OCI-LY7 (cell line): ENCODE data around the gene VWA8. TPM values are rescaled to one million over a fixed set of nuclear protein-coding genes. Genes with fewer than 3 reads are reported as not detected.

ENCODE experiments used
- BruUV-seq: library from RNA; stranded (reverse); fragments of 400-500 nt; replicated peaks from 2 replicates; lab custom pipeline; 2021; lab: Mats Ljungman, UMichigan
- CTCF ChIA-PET: fragments of 300-600 bp; sonication (Branson Sonifier 250); formaldehyde crosslinking; loops from one replicate; lab custom pipeline; 2022; ENCODE audit warnings: antibody characterized with exemption; ENCODE audit not compliant: unreplicated experiment; lab: Charles Lee
- POLR2A ChIA-PET: fragments of 300-600 bp; sonication (Branson Sonifier 250); formaldehyde crosslinking; loops from one replicate; lab custom pipeline; 2022; ENCODE audit warnings: antibody characterized with exemption; lab: Charles Lee
- DNase-seq: peaks from one replicate; pipeline ENCODE4 v3.0.0-alpha.2; 2015; ENCODE audit warnings: low spot score
- H2AFZ ChIP-seq: fragments of 200-600 bp; sonication (generic), shearing (Covaris generic); 2 replicates; pipeline ENCODE4 v1.6.1; 2014; ENCODE audit warnings: mild to moderate bottlenecking, antibody characterized with exemption, low read length, moderate library complexity
- H3K27ac ChIP-seq: fragments of 200-600 bp; sonication (generic); 2 replicates; pipeline ENCODE4 v1.5.1; 2014; ENCODE audit warnings: mixed run types, low read depth, mild to moderate bottlenecking, moderate library complexity, low read length, inconsistent platforms; ENCODE audit not compliant: poor library complexity, severe bottlenecking
- H3K36me3 ChIP-seq: fragments of 200-600 bp; sonication (generic); 2 replicates; pipeline ENCODE4 v1.6.1; 2014; ENCODE audit warnings: mild to moderate bottlenecking, antibody characterized with exemption, low read length, moderate library complexity, mixed read lengths; ENCODE audit not compliant: insufficient read depth
- H3K4me1 ChIP-seq: fragments of 200-600 bp; sonication (generic); 2 replicates; pipeline ENCODE4 v1.5.1; 2014; ENCODE audit warnings: mild to moderate bottlenecking, low read length; ENCODE audit not compliant: insufficient read depth, poor library complexity, severe bottlenecking
- H3K4me2 ChIP-seq: fragments of 200-600 bp; sonication (generic); 2 replicates; pipeline ENCODE4 v1.6.1; 2014; ENCODE audit warnings: mild to moderate bottlenecking, low read length
- H3K4me3 ChIP-seq: fragments of 200-600 bp; sonication (generic); 2 replicates; pipeline ENCODE4 v1.5.1; 2014; ENCODE audit warnings: mild to moderate bottlenecking, low read depth, low read length; ENCODE audit not compliant: poor library complexity, severe bottlenecking
- H3K79me2 ChIP-seq: fragments of 200-600 bp; sonication (generic); 2 replicates; pipeline ENCODE4 v1.6.1; 2016; ENCODE audit warnings: low read depth, mild to moderate bottlenecking, low read length, moderate library complexity, mixed read lengths; ENCODE audit not compliant: insufficient read depth
- H3K9me2 ChIP-seq: fragments of 200-600 bp; sonication (generic); 2 replicates; pipeline ENCODE4 v1.6.1; 2016; ENCODE audit warnings: mild to moderate bottlenecking, low read length, mixed read lengths; ENCODE audit not compliant: insufficient read depth
- H3K9me3 ChIP-seq: fragments of 200-600 bp; sonication (generic); 2 replicates; pipeline ENCODE4 v1.6.1; 2014; ENCODE audit warnings: mild to moderate bottlenecking, mixed run types, low read length, mixed read lengths
- H4K20me1 ChIP-seq: fragments of 200-600 bp; sonication (generic); 2 replicates; pipeline ENCODE4 v1.6.1; 2014; ENCODE audit warnings: mild to moderate bottlenecking, antibody characterized with exemption, low read length, moderate library complexity, mixed read lengths; ENCODE audit not compliant: insufficient read depth
- EZH2phosphoT487 ChIP-seq: fragments of 200-600 bp; sonication (generic); IDR thresholded peaks from 2 replicates; pipeline ENCODE4 v1.6.1; 2018; ENCODE audit warnings: low read depth, borderline replicate concordance, mild to moderate bottlenecking, mixed run types, antibody characterized with exemption, low read length, moderate library complexity, mixed read lengths
- intact Hi-C: fragments of 100-400 bp; cut with micrococcal nuclease; formaldehyde crosslinking; loops from one replicate; pipeline ENCODE4 v1.10.0; 2022; ENCODE audit not compliant: unreplicated experiment
- total RNA-seq, 2 experiments: library from RNA; depleted of rRNA in 1 of 2; stranded (reverse); fragments of >200 nt in 1 of 2; shearing (Covaris generic) in 1 of 2; gene quantifications; 2 replicates each; pipeline ENCODE4 v1.2.3, GENCODE V29; 2014 to 2022
- TF ChIP-seq, protein P1 (sequence below): fragments of 200-600 bp; sonication (generic); conservative IDR thresholded peaks from 2 replicates; pipeline ENCODE4 v1.5.1; 2014; ENCODE audit warnings: mild to moderate bottlenecking, antibody characterized with exemption, low read length, moderate library complexity, mixed read lengths

The VWA8 gene
- total RNA-seq, 2 experiments from 2014 or later = 26.4 to 31.5 TPM

DNA sequence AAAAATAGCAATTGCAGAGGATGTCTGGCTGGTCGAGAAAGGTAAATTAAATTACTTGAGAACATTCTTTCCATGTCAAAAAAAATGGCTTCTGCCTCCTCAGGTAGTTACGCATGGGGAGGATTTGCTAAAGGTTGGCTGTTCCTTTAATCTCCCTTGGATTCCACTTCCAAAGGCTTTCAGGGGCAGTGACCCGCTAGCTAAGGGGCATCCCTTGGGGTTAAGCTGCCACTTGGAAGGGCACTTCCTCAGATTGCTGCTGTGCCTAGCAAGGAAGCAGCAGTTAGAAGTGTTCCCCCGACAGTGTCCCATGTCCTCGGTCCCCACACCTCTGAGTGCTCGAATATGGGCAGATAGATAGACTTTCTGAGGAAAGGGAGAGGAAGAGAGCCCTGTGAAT is 395.1 kb downstream of the VWA8 start:
- Histone ChIP-seq H3K4me1 (peaks cover 7% of the 10 kb centered on the region), H3K4me3 (no peak overlapping the region), H3K4me2 (no peak overlapping the region), H3K9me2 (no peaks in the 10 kb centered on the region), H3K79me2 (no peaks in the 10 kb centered on the region), H3K27ac (no peak overlapping the region), H3K9me3 (no peaks in the 10 kb centered on the region), H2AFZ (no peak overlapping the region), H3K36me3 (peaks cover 26% of the 10 kb centered on the region), H4K20me1 (no peaks in the 10 kb centered on the region)
- no TSS peak for BruUV-seq
- CTCF ChIA-PET = no interaction called here
- no peak for TF ChIP-seq EZH2phosphoT487
- TF ChIP-seq, protein P1, sequence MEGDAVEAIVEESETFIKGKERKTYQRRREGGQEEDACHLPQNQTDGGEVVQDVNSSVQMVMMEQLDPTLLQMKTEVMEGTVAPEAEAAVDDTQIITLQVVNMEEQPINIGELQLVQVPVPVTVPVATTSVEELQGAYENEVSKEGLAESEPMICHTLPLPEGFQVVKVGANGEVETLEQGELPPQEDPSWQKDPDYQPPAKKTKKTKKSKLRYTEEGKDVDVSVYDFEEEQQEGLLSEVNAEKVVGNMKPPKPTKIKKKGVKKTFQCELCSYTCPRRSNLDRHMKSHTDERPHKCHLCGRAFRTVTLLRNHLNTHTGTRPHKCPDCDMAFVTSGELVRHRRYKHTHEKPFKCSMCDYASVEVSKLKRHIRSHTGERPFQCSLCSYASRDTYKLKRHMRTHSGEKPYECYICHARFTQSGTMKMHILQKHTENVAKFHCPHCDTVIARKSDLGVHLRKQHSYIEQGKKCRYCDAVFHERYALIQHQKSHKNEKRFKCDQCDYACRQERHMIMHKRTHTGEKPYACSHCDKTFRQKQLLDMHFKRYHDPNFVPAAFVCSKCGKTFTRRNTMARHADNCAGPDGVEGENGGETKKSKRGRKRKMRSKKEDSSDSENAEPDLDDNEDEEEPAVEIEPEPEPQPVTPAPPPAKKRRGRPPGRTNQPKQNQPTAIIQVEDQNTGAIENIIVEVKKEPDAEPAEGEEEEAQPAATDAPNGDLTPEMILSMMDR = no peak
- intact Hi-C loops = no loop called here
- DNase-seq = no peak
- POLR2A ChIA-PET = interaction anchor here (0.7 kb wide), 2 partner anchors 10 to 20 kb away, joined by 3 read pairs; no protein-coding TSS in a partner anchor

DNA sequence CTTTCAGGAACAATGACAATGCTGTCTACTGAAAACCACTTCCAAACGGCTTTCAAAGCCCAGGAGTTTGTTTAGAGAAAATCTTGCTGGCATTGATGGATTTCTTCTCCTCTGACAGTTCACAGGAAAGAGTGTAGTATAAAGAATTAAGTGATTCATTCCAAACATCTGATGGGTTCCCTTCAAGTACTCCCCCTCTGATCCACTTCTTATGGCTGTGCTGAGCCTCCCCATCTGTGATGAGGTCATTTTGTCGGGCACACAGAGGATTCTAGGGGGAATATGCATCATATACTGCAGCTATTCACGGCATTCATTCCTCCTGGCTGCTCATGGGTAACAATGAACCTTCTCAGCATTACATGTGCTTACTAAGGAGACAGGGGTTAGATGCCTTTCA is 395.7 kb downstream of the VWA8 start:
- POLR2A ChIA-PET = interaction anchor here (0.6 to 2.2 kb wide), 5 partner anchors 10 to 453 kb away, joined by 3 to 11 read pairs (median 3); no protein-coding TSS in a partner anchor
- CTCF ChIA-PET = no interaction called here

DNA sequence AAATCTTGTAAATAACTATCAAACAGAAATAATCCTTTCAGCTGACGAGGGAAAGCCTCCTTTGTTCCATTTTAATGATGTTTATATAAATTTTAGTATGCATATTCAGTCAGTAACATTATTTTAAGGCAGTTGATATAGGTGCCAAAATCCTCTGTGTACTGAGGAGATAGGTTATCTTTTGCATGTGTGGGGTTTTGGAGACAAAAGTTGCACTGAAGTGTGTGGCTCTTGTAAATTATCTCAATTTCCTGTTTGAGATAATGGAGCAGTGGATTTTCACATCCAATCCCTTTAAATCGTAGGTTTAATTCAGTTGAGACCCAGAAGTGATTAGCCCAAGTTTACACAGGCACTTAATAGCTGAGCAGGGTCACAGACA is 396.9 kb downstream of the VWA8 start:
- H2AFZ ChIP-seq = no peak overlapping the region
- H3K4me2 ChIP-seq = no peak overlapping the region
- no TSS peak for BruUV-seq
- no peaks in the 10 kb centered on the region for H4K20me1 ChIP-seq
- DNase-seq = no peak
- no peaks in the 10 kb centered on the region for H3K79me2 ChIP-seq
- no peaks in the 10 kb centered on the region for H3K9me3 ChIP-seq
- H3K27ac ChIP-seq = no peak overlapping the region
- H3K36me3 ChIP-seq = peaks cover 14% of the 10 kb centered on the region
- H3K4me3 ChIP-seq = no peak overlapping the region
- intact Hi-C loops = no loop called here
- no peak for TF ChIP-seq EZH2phosphoT487
- TF ChIP-seq, protein P1 = no peak
- H3K4me1 ChIP-seq = peaks cover 7% of the 10 kb centered on the region
- ChIA-PET POLR2A (interaction anchor here (0.6 to 2.2 kb wide), 7 partner anchors 9 to 89 kb away, joined by 3 to 11 read pairs (median 4); no protein-coding TSS in a partner anchor), CTCF (no interaction called here)
- no peaks in the 10 kb centered on the region for H3K9me2 ChIP-seq

More for the DNA sequence above, 395.7 kb downstream of the VWA8 start:
- DNase-seq = no peak
- Histone ChIP-seq H3K9me2 (no peaks in the 10 kb centered on the region), H2AFZ (no peak overlapping the region), H3K27ac (no peak overlapping the region), H4K20me1 (no peaks in the 10 kb centered on the region), H3K4me2 (no peak overlapping the region), H3K4me3 (no peak overlapping the region), H3K36me3 (peaks cover 19% of the 10 kb centered on the region), H3K79me2 (no peaks in the 10 kb centered on the region), H3K4me1 (peaks cover 7% of the 10 kb centered on the region), H3K9me3 (no peaks in the 10 kb centered on the region)
- intact Hi-C loops = no loop called here
- TF ChIP-seq, protein P1 = no peak
- no peak for TF ChIP-seq EZH2phosphoT487
- BruUV-seq = no TSS peak
